Cardiac muscle cell (in vitro differentiated cells and primary cell): ENCODE measurements around the gene PLAGL2. TPM values are rescaled to one million over a fixed set of nuclear protein-coding genes. Genes with fewer than 3 reads are reported as not detected.
"Not testable (repeated sequence)": the region's sequence is repeated elsewhere in the genome, so short reads cannot be mapped to it uniquely, and the experiment has no call there.

Experiments used
- DNase-seq, 2 donors: peaks; one replicate each; pipeline versions ENCODE4 v3.0.0 to v3.0.0-alpha.2; 2010 to 2017; ENCODE audit warnings: low read depth in 1 of 2, low spot score in 1 of 2
- H3K27ac ChIP-seq: fragments of 200-600 bp; sonication (generic); 2 replicates; pipeline ENCODE4 v1.5.1; 2016
- H3K27me3 ChIP-seq: fragments of 200-600 bp; sonication (generic); 2 replicates; pipeline ENCODE4 v1.6.0; 2016; ENCODE audit warnings: control low read depth
- H3K36me3 ChIP-seq: fragments of 200-600 bp; sonication (generic); 2 replicates; pipeline ENCODE4 v1.5.1; 2016; ENCODE audit warnings: control low read depth
- H3K4me1 ChIP-seq: fragments of 200-600 bp; sonication (generic); 2 replicates; pipeline ENCODE4 v1.8.1; 2017; ENCODE audit warnings: low read depth, mild to moderate bottlenecking, mixed run types
- H3K4me3 ChIP-seq: fragments of 200-600 bp; sonication (generic); 2 replicates; pipeline ENCODE4 v1.5.1; 2016; ENCODE audit warnings: mild to moderate bottlenecking
- H3K9me3 ChIP-seq: fragments of 200-600 bp; sonication (generic); 2 replicates; pipeline ENCODE4 v1.5.1; 2017; ENCODE audit warnings: low read depth, mild to moderate bottlenecking, control low read depth
- polyA plus RNA-seq: library from polyadenylated mRNA; unstranded; fragments of >200 nt; fragmentation: Nextera tagmentation; extraction: Ambion mirVana; gene quantifications from 2 replicates; pipeline ENCODE4 v1.2.1, GENCODE V29; 2016
- total RNA-seq: library from RNA; depleted of rRNA; stranded (reverse); fragments of >200 nt; gene quantifications from 2 replicates; pipeline ENCODE4 v1.2.3, GENCODE V29; 2016
- TF ChIP-seq, protein P1 (sequence below): IDR thresholded peaks from 2 replicates; pipeline ENCODE4 v1.5.1; 2012; ENCODE audit warnings: low read depth, mild to moderate bottlenecking, low read length

Gene PLAGL2
- total and polyA plus RNA-seq, 2 experiments from 2014 or later, result 18.3 to 29.8 TPM

GRCh38 chr20:32204205-32205109 is 3.1 kb downstream of the PLAGL2 start:
- TF ChIP-seq, protein P1, sequence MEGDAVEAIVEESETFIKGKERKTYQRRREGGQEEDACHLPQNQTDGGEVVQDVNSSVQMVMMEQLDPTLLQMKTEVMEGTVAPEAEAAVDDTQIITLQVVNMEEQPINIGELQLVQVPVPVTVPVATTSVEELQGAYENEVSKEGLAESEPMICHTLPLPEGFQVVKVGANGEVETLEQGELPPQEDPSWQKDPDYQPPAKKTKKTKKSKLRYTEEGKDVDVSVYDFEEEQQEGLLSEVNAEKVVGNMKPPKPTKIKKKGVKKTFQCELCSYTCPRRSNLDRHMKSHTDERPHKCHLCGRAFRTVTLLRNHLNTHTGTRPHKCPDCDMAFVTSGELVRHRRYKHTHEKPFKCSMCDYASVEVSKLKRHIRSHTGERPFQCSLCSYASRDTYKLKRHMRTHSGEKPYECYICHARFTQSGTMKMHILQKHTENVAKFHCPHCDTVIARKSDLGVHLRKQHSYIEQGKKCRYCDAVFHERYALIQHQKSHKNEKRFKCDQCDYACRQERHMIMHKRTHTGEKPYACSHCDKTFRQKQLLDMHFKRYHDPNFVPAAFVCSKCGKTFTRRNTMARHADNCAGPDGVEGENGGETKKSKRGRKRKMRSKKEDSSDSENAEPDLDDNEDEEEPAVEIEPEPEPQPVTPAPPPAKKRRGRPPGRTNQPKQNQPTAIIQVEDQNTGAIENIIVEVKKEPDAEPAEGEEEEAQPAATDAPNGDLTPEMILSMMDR, result no peak
- peak in 1 of 2 donors; percentile 52 for DNase-seq
- H3K4me3 ChIP-seq, result peak overlapping the region; percentile 87
- no peaks in the 10 kb centered on the region for H3K27me3 ChIP-seq
- peak overlapping the region; percentile 99 for H3K27ac ChIP-seq
- H3K4me1 ChIP-seq, result peaks cover 46% of the 10 kb centered on the region
- H3K9me3 ChIP-seq, result no peaks in the 10 kb centered on the region
- peaks cover 11% of the 10 kb centered on the region for H3K36me3 ChIP-seq

DNA sequence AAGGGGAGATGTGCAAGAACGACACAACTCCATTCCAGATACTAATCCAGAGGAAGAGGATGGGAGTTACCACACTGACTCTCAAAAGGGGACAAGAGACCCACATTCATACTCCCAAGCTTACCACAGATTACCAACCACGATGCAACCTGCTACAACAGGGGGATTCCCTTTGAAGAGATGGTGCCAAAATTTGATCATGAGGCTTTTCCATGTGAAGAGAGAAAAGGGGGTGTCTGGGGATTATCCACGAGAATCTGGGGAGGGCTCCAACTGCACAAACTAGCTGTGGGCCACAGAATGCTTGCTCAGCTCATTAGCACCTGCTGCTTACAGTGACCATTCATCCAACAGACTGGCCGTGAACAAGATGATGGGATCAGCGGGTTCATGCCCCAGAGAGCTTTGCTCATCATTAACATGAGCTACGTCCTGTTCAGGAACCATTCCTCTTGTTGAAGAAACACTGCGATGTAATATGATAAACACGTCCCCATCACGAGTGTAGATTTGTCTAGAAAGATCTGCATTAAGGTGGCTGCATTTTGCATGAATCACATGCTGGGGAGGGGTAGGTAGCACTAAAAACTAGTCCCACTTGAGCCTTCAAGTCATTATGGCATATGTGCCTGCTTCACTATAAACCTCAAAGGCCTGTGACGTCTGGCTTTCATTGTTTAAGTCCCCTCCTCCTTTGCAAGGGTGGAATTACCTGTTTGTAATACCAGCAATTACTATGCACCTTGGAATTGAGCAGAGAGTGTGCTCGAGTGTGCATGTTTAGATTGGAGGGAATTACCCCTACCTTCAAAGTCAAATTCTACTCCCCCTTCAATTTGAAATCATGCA is 4.0 kb downstream of the PLAGL2 start:
- Histone ChIP-seq H3K27ac (peak overlapping the region; percentile 99), H3K4me1 (peaks cover 50% of the 10 kb centered on the region), H3K4me3 (no peak overlapping the region), H3K27me3 (no peaks in the 10 kb centered on the region), H3K9me3 (no peaks in the 10 kb centered on the region), H3K36me3 (peaks cover 18% of the 10 kb centered on the region)
- TF ChIP-seq, protein P1, result no peak
- no peak for DNase-seq

GRCh38 chr20:32201977-32202363 is 5.6 kb downstream of the PLAGL2 start:
- DNase-seq, result peak in 1 of 2 donors; percentile 58
- no peaks in the 10 kb centered on the region for H3K9me3 ChIP-seq
- peaks cover 47% of the 10 kb centered on the region for H3K4me1 ChIP-seq
- H3K27ac ChIP-seq, result no peak overlapping the region
- TF ChIP-seq, protein P1, result peak; percentile 5
- H3K4me3 ChIP-seq, result no peak overlapping the region
- H3K36me3 ChIP-seq, result peaks cover 27% of the 10 kb centered on the region
- H3K27me3 ChIP-seq, result no peaks in the 10 kb centered on the region

DNA sequence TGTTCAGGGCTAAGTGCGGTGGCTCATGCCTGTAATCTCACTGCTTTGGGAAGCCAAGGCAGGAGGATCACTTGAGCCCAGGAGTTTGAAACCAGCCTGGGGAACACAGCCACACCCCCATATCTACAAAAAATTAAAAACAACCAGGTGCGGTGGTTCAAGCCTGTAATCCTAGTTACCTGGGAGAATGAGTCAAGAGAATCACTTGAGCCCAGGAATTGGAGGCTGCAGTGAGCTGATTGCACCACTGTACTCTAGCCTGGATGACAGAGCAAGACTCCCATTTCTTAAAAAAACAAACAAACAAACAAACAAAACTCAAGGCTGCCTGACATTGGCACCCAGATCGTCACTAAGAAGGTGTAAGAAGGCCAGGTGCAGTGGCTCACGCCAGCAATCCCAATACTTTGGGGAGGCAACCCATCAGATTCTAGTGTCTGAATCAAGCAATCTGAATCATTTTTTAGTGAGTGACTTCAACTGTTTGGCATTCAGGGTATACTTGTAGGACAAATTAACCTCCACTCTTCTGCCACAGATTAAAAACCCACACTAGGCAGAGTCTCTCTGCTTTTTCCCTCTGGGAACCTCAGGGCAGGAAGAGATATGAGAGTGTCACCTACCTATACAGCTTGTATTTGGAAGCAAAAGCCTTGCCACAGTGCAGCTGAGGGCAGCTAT is 6.1 kb downstream of the PLAGL2 start:
- Histone ChIP-seq H3K4me1 (peaks cover 45% of the 10 kb centered on the region), H3K9me3 (no peaks in the 10 kb centered on the region), H3K4me3 (no peak overlapping the region), H3K27me3 (no peaks in the 10 kb centered on the region), H3K27ac (no peak overlapping the region), H3K36me3 (peaks cover 29% of the 10 kb centered on the region)
- TF ChIP-seq, protein P1, result no peak
- no peak for DNase-seq

- Histone ChIP-seq H3K4me3 (no peak overlapping the region), H3K9me3 (no peaks in the 10 kb centered on the region), H3K36me3 (peaks cover 44% of the 10 kb centered on the region), H3K27ac (no peak overlapping the region), H3K4me1 (peaks cover 26% of the 10 kb centered on the region), H3K27me3 (no peaks in the 10 kb centered on the region)
- DNase-seq, result no peak
- TF ChIP-seq, protein P1, result no peak
These were observed 8.5 kb downstream of the PLAGL2 start for GRCh38 chr20:32199006-32199405.

GRCh38 chr20:32197136-32197535 is 10.4 kb downstream of the PLAGL2 start:
- not testable (repeated sequence) for H3K27ac ChIP-seq, H3K4me3 ChIP-seq, H3K9me3 ChIP-seq, H3K27me3 ChIP-seq, DNase-seq
- Histone ChIP-seq H3K36me3 (peaks cover 44% of the 10 kb centered on the region), H3K4me1 (peaks cover 14% of the 10 kb centered on the region)

- not testable (repeated sequence) for DNase-seq, H3K9me3 ChIP-seq, H3K27me3 ChIP-seq, H3K27ac ChIP-seq, H3K4me3 ChIP-seq
- Histone ChIP-seq H3K4me1 (peaks cover 14% of the 10 kb centered on the region), H3K36me3 (peaks cover 44% of the 10 kb centered on the region)
These were observed 10.9 kb downstream of the PLAGL2 start for GRCh38 chr20:32196613-32197012.
